Lower lobe of right lung (tissue), 2 donors: ENCODE results near the gene MVP. TPM values are rescaled to one million over a fixed set of nuclear protein-coding genes. Genes with fewer than 3 reads are reported as not detected.
"Not testable (repeated sequence)": the region's sequence is repeated elsewhere in the genome, so short reads cannot be mapped to it uniquely, and the experiment has no call there.

Source experiments
- ATAC-seq, 2 donors: fragments of 200-7000 bp; cut with Tn5 transposase; one replicate each; pipeline ENCODE4 v1.9.1; 2020 to 2022; ENCODE audit warnings: mild to moderate bottlenecking in 2 of 2, moderate library complexity in 2 of 2
- DNase-seq: peaks from one replicate; pipeline ENCODE4 v3.0.0-alpha.2; 2020
- H3K27ac ChIP-seq: fragments of 200-600 bp; one replicate; pipeline ENCODE4 v1.8.0; 2022
- H3K27me3 ChIP-seq: fragments of 200-600 bp; one replicate; pipeline ENCODE4 v1.8.0; 2022; ENCODE audit warnings: low read depth
- H3K36me3 ChIP-seq: fragments of 200-600 bp; one replicate; pipeline ENCODE4 v1.8.0; 2022; ENCODE audit warnings: mild to moderate bottlenecking
- H3K4me1 ChIP-seq: fragments of 200-600 bp; one replicate; pipeline ENCODE4 v1.8.0; 2022
- H3K4me3 ChIP-seq: fragments of 200-600 bp; one replicate; pipeline ENCODE4 v1.8.0; 2022; ENCODE audit warnings: mild to moderate bottlenecking
- H3K9me3 ChIP-seq: fragments of 200-600 bp; one replicate; pipeline ENCODE4 v1.8.0; 2022
- CTCF ChIP-seq: fragments of 200-600 bp; IDR thresholded peaks from one replicate; pipeline ENCODE4 v1.8.0; 2022; ENCODE audit warnings: antibody characterized with exemption, mild to moderate bottlenecking
- intact Hi-C: fragments of 100-400 bp; cut with DNase I; formaldehyde crosslinking; loops from one replicate; pipeline ENCODE4 v1.11.0; 2022
- total RNA-seq: library from RNA; stranded (reverse); fragmentation: NEBNext Ultra II Directional; extraction: Animal tissue kit (Norgen Biotek cat#: 25700); gene quantifications from one replicate; pipeline ENCODE4 v1.2.1, GENCODE V29; 2021
- donor health status: DM: no; HTN: yes; CAD: no; lungs with severe emphysema.

The MVP gene
- total RNA-seq, 1 donor from 2014 or later = 248 TPM

- TF ChIP-seq CTCF = peak; percentile 77
- H3K27me3 ChIP-seq = no peaks in the 10 kb centered on the region
- no peaks in the 10 kb centered on the region for H3K9me3 ChIP-seq
- H3K27ac ChIP-seq = peak within 1 kb of the TSS; percentile 89
- ATAC-seq (peak; percentile 99), DNase-seq (peak; percentile 99)
- H3K36me3 ChIP-seq = no peaks in the 10 kb centered on the region
- intact Hi-C loops = no loop called here
- H3K4me3 ChIP-seq = peak within 1 kb of the TSS; percentile 83
- H3K4me1 ChIP-seq = peaks cover 21% of the 10 kb centered on the region
Measured at GRCh38 chr16:29790183-29790948, 29.9 kb upstream of the MVP start, which contains the start of gene KIF22. TSS of gene KIF22 (plus strand) at chr16:29790751. CDS start at chr16:29790760, 9 bp downstream.

- no peaks in the 10 kb centered on the region for H3K27me3 ChIP-seq
- H3K4me1 ChIP-seq = peaks cover 18% of the 10 kb centered on the region
- ATAC-seq (no peak), DNase-seq (no peak)
- H3K4me3 ChIP-seq = peak overlapping the region; percentile 83
- no peaks in the 10 kb centered on the region for H3K36me3 ChIP-seq
- no peak for TF ChIP-seq CTCF
- H3K9me3 ChIP-seq = no peaks in the 10 kb centered on the region
- intact Hi-C loops = no loop called here
- peak overlapping the region; percentile 89 for H3K27ac ChIP-seq
Measured at GRCh38 chr16:29790949-29791844, 29.1 kb upstream of the MVP start.

GRCh38 chr16:29791845-29792807, 28.1 kb upstream of the MVP start:
- intact Hi-C loops = no loop called here
- no peak for TF ChIP-seq CTCF
- no peaks in the 10 kb centered on the region for H3K27me3 ChIP-seq
- no peaks in the 10 kb centered on the region for H3K9me3 ChIP-seq
- H3K27ac ChIP-seq = no peak overlapping the region
- ATAC-seq (no peak), DNase-seq (no peak)
- H3K4me1 ChIP-seq = peaks cover 18% of the 10 kb centered on the region
- peak overlapping the region; percentile 83 for H3K4me3 ChIP-seq
- peaks cover 3% of the 10 kb centered on the region for H3K36me3 ChIP-seq

GRCh38 chr16:29793153-29793552, 27.1 kb upstream of the MVP start:
- Histone ChIP-seq H3K4me1 (peaks cover 18% of the 10 kb centered on the region), H3K36me3 (peaks cover 12% of the 10 kb centered on the region)
- H3K27me3 ChIP-seq, H3K27ac ChIP-seq, ATAC-seq, DNase-seq, H3K4me3 ChIP-seq, H3K9me3 ChIP-seq, intact Hi-C loops: not testable (repeated sequence)

- H3K4me3 ChIP-seq = no peak overlapping the region
- H3K4me1 ChIP-seq = peaks cover 18% of the 10 kb centered on the region
- H3K9me3 ChIP-seq = no peaks in the 10 kb centered on the region
- H3K27ac ChIP-seq = no peak overlapping the region
- DNase-seq (no peak), ATAC-seq (no peak)
- intact Hi-C loops = no loop called here
- H3K27me3 ChIP-seq = no peaks in the 10 kb centered on the region
- H3K36me3 ChIP-seq = peaks cover 22% of the 10 kb centered on the region
- no peak for TF ChIP-seq CTCF
Measured at GRCh38 chr16:29794231-29794710, 26.0 kb upstream of the MVP start.
